HEK293 (cell line): Measurements from ENCODE around the gene GPS1.

Experiments
- KLF10 ChIP-seq: fragments of 450-650 bp; IDR thresholded peaks from 2 replicates; pipeline ENCODE4 v1.5.1; 2018; ENCODE audit warnings: missing biosample characterization, mild to moderate bottlenecking, missing genetic modification characterization
- KLF16 ChIP-seq: fragments of 450-650 bp; formaldehyde crosslinking; IDR thresholded peaks from 2 replicates; pipeline ENCODE4 v1.5.1; 2017; ENCODE audit warnings: missing biosample characterization, missing genetic modification characterization
- KLF7 ChIP-seq: fragments of 450-650 bp; formaldehyde crosslinking; IDR thresholded peaks from 2 replicates; pipeline ENCODE4 v1.5.1; 2016; ENCODE audit warnings: missing biosample characterization, missing genetic modification characterization, borderline replicate concordance
- MZF1 ChIP-seq: fragments of 450-650 bp; formaldehyde crosslinking; IDR thresholded peaks from 2 replicates; pipeline ENCODE4 v1.5.1; 2017; ENCODE audit warnings: missing biosample characterization, missing genetic modification characterization, borderline replicate concordance
- OVOL3 ChIP-seq: fragments of 450-650 bp; formaldehyde crosslinking; IDR thresholded peaks from 2 replicates; pipeline ENCODE4 v1.5.1; 2016; ENCODE audit warnings: missing biosample characterization, missing genetic modification characterization
- SP2 ChIP-seq: fragments of 450-650 bp; formaldehyde crosslinking; IDR thresholded peaks from 2 replicates; pipeline ENCODE4 v1.5.1; 2016; ENCODE audit warnings: missing biosample characterization, missing genetic modification characterization
- ZBTB8A ChIP-seq: fragments of 450-650 bp; formaldehyde crosslinking; IDR thresholded peaks from 2 replicates; pipeline ENCODE4 v1.5.1; 2016; ENCODE audit warnings: missing biosample characterization, missing genetic modification characterization
- ZFP41 ChIP-seq: fragments of 450-650 bp; formaldehyde crosslinking; IDR thresholded peaks from 2 replicates; pipeline ENCODE4 v1.5.1; 2016; ENCODE audit warnings: missing biosample characterization, missing genetic modification characterization, borderline replicate concordance
- ZNF18 ChIP-seq: fragments of 450-650 bp; formaldehyde crosslinking; IDR thresholded peaks from 2 replicates; pipeline ENCODE4 v1.5.1; 2016; ENCODE audit warnings: missing biosample characterization, missing genetic modification characterization
- ZNF24 ChIP-seq: fragments of 450-650 bp; formaldehyde crosslinking; IDR thresholded peaks from 2 replicates; pipeline ENCODE4 v1.5.1; 2016; ENCODE audit warnings: missing biosample characterization, missing genetic modification characterization
- ZNF266 ChIP-seq: fragments of 450-650 bp; formaldehyde crosslinking; IDR thresholded peaks from 2 replicates; pipeline ENCODE4 v1.5.1; 2016; ENCODE audit warnings: missing biosample characterization, missing genetic modification characterization, low read depth
- ZNF704 ChIP-seq: fragments of 450-650 bp; formaldehyde crosslinking; IDR thresholded peaks from 2 replicates; pipeline ENCODE4 v1.5.1; 2016; ENCODE audit warnings: missing biosample characterization, missing genetic modification characterization
- ZNF747 ChIP-seq: fragments of 450-650 bp; formaldehyde crosslinking; IDR thresholded peaks from 2 replicates; pipeline ENCODE4 v1.5.1; 2016; ENCODE audit warnings: missing biosample characterization, missing genetic modification characterization
- ZNF785 ChIP-seq: fragments of 450-650 bp; formaldehyde crosslinking; IDR thresholded peaks from 2 replicates; pipeline ENCODE4 v1.5.1; 2016; ENCODE audit warnings: missing biosample characterization, missing genetic modification characterization
- ZNF792 ChIP-seq: fragments of 450-650 bp; formaldehyde crosslinking; IDR thresholded peaks from 2 replicates; pipeline ENCODE4 v1.5.1; 2016; ENCODE audit warnings: missing biosample characterization, missing genetic modification characterization
- ZSCAN23 ChIP-seq: fragments of 450-650 bp; formaldehyde crosslinking; IDR thresholded peaks from 2 replicates; pipeline ENCODE4 v1.5.1; 2016; ENCODE audit warnings: missing biosample characterization, missing genetic modification characterization
- TF ChIP-seq, protein P1 (sequence below): fragments of 450-650 bp; formaldehyde crosslinking; IDR thresholded peaks from 2 replicates; pipeline ENCODE4 v1.5.0; 2017; ENCODE audit warnings: missing biosample characterization, missing genetic modification characterization, borderline replicate concordance
- TF ChIP-seq, protein P2 (sequence below): fragments of 450-650 bp; formaldehyde crosslinking; IDR thresholded peaks from 2 replicates; pipeline ENCODE4 v1.5.1; 2016; ENCODE audit warnings: missing biosample characterization, missing genetic modification characterization
- TF ChIP-seq, protein P3 (sequence below): fragments of 450-650 bp; formaldehyde crosslinking; IDR thresholded peaks from 2 replicates; pipeline ENCODE4; 2016; ENCODE audit warnings: missing biosample characterization, missing genetic modification characterization
- TF ChIP-seq, protein P4 (sequence below): fragments of 450-650 bp; IDR thresholded peaks from 2 replicates; pipeline ENCODE4 v1.5.1; 2018; ENCODE audit warnings: missing biosample characterization, missing genetic modification characterization
- TF ChIP-seq, protein P5 (sequence below): fragments of 450-650 bp; formaldehyde crosslinking; IDR thresholded peaks from 2 replicates; pipeline ENCODE4 v1.5.1; 2016; ENCODE audit warnings: missing biosample characterization, missing genetic modification characterization, borderline replicate concordance
- TF ChIP-seq, protein P6 (sequence below): fragments of 450-650 bp; formaldehyde crosslinking; IDR thresholded peaks from 2 replicates; pipeline ENCODE4 v1.5.1; 2016; ENCODE audit warnings: missing biosample characterization, missing genetic modification characterization

Gene GPS1

DNA sequence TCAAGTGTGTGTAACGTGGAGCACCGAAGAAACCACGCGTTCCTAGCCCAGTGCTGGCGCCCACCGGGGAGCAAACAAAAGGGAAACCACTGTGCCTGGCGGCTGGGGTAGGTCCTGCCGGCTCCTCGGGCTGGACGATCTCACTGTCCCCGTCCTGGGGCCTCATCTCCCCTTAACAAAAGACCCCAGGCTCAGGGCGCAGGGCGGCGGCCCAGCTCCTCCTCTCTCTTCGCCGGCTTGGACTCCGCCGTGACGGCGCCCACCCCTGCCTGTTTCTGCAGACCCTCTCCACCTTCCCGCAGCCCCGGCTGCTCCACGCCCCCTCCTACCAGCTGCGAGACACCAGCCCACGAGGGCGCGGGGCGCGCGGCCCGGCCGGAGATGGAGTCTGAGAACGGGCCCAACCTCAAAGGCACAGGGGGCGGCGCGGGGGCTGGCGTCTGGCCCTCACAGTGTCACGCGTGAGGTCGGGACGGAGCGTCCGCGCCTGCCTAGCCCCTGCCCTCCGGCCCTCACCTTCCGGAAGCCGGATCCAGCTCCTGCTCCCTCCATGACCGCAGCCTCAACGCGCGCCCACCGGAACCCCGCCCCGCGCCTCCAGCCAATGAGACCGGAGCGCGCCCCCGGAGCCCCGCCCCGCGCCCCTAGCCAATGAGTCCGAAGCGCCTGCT, 29.3 kb upstream of the GPS1 start, which contains the start of gene CENPX (continued):
- TF ChIP-seq ZNF18 (tag by site-specific recombination) (no peak), ZNF747 (tag by site-specific recombination) (no peak), ZSCAN23 (tag by site-specific recombination) (no peak), SP2 (no peak), ZNF792 (tag by site-specific recombination) (0 out of 2 replicates have a peak, but pooled peaks have one; percentile 28), ZNF24 (tag by site-specific recombination) (no peak), ZNF704 (0 out of 2 replicates have a peak, but pooled peaks have one; percentile 44), ZBTB8A (0 out of 2 replicates have a peak, but pooled peaks have one; percentile 49), KLF10 (tag by site-specific recombination) (no peak), MZF1 (tag by site-specific recombination) (no peak), ZNF266 (tag by site-specific recombination) (no peak), ZNF785 (tag by site-specific recombination) (no peak), KLF16 (tag by site-specific recombination) (peak; percentile 90; the same call in 1 of the 2 replicates), ZFP41 (no peak), OVOL3 (tag by site-specific recombination) (no peak), KLF7 (tag by site-specific recombination) (peak; percentile 17; the same call in 1 of the 2 replicates)
- TF ChIP-seq, protein P1, sequence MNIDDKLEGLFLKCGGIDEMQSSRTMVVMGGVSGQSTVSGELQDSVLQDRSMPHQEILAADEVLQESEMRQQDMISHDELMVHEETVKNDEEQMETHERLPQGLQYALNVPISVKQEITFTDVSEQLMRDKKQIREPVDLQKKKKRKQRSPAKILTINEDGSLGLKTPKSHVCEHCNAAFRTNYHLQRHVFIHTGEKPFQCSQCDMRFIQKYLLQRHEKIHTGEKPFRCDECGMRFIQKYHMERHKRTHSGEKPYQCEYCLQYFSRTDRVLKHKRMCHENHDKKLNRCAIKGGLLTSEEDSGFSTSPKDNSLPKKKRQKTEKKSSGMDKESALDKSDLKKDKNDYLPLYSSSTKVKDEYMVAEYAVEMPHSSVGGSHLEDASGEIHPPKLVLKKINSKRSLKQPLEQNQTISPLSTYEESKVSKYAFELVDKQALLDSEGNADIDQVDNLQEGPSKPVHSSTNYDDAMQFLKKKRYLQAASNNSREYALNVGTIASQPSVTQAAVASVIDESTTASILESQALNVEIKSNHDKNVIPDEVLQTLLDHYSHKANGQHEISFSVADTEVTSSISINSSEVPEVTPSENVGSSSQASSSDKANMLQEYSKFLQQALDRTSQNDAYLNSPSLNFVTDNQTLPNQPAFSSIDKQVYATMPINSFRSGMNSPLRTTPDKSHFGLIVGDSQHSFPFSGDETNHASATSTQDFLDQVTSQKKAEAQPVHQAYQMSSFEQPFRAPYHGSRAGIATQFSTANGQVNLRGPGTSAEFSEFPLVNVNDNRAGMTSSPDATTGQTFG (tag by site-specific recombination) = no peak
- TF ChIP-seq, protein P2, sequence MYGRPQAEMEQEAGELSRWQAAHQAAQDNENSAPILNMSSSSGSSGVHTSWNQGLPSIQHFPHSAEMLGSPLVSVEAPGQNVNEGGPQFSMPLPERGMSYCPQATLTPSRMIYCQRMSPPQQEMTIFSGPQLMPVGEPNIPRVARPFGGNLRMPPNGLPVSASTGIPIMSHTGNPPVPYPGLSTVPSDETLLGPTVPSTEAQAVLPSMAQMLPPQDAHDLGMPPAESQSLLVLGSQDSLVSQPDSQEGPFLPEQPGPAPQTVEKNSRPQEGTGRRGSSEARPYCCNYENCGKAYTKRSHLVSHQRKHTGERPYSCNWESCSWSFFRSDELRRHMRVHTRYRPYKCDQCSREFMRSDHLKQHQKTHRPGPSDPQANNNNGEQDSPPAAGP (tag by site-specific recombination) = no peak; the same call in 1 of the 2 replicates
- TF ChIP-seq, protein P3, sequence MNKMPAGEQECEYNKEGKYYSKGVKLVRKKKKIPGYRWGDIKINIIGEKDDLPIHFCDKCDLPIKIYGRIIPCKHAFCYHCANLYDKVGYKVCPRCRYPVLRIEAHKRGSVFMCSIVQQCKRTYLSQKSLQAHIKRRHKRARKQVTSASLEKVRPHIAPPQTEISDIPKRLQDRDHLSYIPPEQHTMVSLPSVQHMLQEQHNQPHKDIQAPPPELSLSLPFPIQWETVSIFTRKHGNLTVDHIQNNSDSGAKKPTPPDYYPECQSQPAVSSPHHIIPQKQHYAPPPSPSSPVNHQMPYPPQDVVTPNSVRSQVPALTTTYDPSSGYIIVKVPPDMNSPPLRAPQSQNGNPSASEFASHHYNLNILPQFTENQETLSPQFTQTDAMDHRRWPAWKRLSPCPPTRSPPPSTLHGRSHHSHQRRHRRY (tag by site-specific recombination) = peak; percentile 51; the same call in 1 of the 2 replicates
- TF ChIP-seq, protein P4, sequence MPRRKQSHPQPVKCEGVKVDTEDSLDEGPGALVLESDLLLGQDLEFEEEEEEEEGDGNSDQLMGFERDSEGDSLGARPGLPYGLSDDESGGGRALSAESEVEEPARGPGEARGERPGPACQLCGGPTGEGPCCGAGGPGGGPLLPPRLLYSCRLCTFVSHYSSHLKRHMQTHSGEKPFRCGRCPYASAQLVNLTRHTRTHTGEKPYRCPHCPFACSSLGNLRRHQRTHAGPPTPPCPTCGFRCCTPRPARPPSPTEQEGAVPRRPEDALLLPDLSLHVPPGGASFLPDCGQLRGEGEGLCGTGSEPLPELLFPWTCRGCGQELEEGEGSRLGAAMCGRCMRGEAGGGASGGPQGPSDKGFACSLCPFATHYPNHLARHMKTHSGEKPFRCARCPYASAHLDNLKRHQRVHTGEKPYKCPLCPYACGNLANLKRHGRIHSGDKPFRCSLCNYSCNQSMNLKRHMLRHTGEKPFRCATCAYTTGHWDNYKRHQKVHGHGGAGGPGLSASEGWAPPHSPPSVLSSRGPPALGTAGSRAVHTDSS (tag by site-specific recombination) = no peak
- TF ChIP-seq, protein P5, sequence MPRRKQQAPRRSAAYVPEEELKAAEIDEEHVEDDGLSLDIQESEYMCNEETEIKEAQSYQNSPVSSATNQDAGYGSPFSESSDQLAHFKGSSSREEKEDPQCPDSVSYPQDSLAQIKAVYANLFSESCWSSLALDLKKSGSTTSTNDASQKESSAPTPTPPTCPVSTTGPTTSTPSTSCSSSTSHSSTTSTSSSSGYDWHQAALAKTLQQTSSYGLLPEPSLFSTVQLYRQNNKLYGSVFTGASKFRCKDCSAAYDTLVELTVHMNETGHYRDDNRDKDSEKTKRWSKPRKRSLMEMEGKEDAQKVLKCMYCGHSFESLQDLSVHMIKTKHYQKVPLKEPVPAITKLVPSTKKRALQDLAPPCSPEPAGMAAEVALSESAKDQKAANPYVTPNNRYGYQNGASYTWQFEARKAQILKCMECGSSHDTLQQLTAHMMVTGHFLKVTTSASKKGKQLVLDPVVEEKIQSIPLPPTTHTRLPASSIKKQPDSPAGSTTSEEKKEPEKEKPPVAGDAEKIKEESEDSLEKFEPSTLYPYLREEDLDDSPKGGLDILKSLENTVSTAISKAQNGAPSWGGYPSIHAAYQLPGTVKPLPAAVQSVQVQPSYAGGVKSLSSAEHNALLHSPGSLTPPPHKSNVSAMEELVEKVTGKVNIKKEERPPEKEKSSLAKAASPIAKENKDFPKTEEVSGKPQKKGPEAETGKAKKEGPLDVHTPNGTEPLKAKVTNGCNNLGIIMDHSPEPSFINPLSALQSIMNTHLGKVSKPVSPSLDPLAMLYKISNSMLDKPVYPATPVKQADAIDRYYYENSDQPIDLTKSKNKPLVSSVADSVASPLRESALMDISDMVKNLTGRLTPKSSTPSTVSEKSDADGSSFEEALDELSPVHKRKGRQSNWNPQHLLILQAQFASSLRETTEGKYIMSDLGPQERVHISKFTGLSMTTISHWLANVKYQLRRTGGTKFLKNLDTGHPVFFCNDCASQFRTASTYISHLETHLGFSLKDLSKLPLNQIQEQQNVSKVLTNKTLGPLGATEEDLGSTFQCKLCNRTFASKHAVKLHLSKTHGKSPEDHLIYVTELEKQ (tag by site-specific recombination) = peak; percentile 29; the same call in 1 of the 2 replicates
- TF ChIP-seq, protein P6, sequence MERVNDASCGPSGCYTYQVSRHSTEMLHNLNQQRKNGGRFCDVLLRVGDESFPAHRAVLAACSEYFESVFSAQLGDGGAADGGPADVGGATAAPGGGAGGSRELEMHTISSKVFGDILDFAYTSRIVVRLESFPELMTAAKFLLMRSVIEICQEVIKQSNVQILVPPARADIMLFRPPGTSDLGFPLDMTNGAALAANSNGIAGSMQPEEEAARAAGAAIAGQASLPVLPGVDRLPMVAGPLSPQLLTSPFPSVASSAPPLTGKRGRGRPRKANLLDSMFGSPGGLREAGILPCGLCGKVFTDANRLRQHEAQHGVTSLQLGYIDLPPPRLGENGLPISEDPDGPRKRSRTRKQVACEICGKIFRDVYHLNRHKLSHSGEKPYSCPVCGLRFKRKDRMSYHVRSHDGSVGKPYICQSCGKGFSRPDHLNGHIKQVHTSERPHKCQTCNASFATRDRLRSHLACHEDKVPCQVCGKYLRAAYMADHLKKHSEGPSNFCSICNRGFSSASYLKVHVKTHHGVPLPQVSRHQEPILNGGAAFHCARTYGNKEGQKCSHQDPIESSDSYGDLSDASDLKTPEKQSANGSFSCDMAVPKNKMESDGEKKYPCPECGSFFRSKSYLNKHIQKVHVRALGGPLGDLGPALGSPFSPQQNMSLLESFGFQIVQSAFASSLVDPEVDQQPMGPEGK = peak; percentile 75; the same call in 1 of the 2 replicates
